SHP77 (cell line): ENCODE measurements around the gene SH3PXD2A.

ENCODE experiments used
- DNase-seq, 2 experiments: peaks; one replicate each; lab custom pipeline; 2025; lab: John Stamatoyannopoulos, UW

The SH3PXD2A gene

GRCh38 chr10:103855424-103855823 is at the start of gene SH3PXD2A:
SH3PXD2A (minus strand) TSS chr10:103855576; CDS start chr10:103855266, 310 bp downstream.
- DNase-seq: peak in 1 of 2 experiments; percentile 46

DNA sequence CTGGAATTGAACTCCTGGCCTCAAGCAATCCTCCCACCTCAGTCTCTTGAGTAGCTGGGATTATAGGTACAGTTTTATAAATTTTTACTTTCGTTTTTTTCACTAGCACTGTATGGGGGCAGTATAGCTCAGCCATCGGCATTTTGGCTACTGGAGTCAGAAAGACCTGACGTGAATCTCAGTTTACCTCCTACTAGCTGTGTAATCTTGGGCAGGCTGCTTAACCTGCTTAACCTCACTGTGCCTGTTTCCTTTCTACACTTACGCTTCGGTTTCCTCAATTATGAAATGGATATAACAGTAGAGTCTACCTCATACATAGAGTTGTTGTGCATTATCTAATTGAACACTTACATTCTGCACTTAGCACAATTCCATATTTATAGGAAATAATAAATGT is 45.9 kb upstream of the SH3PXD2A start:
- no peak for DNase-seq

DNA sequence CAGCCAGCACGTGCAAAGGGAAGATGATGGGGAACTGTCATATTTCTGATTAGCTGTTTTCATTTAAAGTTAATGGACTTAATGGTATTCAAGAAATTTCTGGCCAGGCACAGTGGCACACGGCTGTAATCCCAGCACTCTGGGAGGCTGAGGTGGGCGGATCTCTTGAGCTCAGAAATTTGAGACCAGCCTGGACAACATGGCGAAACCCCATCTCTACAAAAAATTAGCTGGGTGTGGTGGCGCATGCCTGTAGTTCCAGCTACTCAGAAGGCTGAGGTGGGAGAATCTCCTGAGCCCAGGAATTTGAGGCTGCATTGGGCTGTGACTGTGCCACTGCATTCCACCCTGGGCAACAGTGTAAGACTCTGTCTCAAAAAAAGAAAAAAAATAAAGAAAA is 43.9 kb upstream of the SH3PXD2A start:
- no peak for DNase-seq

DNA sequence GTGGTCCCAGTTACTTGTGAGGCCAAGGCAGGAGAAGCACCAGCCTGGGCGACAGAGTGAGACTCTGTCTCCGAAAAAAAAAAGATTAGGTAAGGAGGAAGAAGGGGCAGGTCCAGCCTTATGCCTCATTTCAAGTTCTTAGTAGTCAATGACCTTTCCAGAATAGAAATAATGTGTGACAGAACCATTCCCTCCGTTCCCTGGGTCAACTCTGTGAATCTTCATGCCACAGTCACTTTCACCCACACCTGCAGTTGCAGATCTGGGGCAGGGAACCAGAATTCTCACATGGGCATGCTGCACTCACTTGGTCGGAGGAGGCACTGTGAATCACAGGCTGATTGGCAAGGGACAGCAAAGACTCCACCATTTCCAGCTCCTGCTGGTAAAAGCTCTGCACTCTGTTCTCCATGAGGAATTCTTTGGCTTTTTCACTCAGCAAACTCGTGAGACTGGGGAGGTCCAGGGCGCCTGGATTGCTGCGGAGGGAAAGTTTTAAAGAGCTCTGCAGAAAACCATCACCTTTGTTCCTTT is 41.9 kb upstream of the SH3PXD2A start:
- DNase-seq: no peak

- no peak for DNase-seq
Observed at GRCh38 chr10:103896225-103896624, 40.8 kb upstream of the SH3PXD2A start.

DNA sequence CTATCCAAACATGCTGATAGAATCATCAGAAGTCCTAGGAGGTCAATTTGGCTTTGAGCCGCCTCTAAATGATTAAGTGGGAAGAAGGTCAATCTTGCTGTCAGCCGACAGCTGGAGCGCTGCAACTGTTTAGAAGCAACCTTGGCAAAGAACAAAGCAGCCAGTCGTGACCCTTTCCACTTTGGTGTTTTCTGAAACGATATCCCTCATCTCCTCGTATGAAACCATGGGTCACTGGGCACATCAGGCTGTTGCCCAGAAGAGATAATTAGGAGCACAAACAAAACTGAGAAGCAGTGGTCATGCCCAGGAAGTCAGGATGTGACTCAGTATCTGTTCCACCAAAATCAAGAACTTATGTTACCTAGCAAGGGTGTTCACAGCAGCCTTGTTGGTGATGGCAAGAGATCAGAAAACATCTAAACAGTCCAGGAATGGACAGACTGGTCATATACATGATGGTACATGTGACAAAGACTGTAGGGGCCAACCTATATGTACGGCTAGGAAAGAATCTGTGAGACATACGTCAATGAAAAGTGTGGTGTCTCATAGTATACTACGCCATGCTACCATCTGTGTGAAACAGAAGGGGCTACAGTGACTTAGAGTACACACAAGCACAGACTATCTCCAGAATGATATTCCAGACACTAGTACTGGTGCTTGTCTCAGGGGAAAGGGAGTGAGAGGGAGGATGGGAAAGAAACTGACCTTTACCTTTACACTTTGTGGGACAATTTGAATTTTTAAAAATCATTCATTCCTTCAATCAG is 40.2 kb upstream of the SH3PXD2A start:
- DNase-seq: no peak

DNA sequence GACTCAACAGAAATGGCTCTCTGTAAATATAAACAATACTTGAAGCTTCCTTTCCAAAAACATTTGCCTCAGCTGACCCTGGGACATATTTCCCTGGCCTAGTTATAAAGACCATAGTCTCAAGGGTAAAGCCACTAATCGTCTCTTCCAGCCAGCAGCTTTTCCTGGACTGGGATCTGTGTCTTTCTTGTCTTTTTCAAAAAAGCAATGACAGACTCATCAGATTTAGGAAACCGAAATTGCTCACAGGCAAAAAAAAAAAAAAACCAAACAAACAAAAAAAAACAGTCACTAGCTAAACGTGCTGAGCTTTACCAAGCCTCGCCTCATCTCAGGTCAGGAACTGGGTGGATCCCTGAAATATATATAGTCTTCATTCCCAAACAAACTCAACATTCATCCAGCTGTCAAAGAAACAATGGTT is 39.1 kb upstream of the SH3PXD2A start:
- no peak for DNase-seq

DNA sequence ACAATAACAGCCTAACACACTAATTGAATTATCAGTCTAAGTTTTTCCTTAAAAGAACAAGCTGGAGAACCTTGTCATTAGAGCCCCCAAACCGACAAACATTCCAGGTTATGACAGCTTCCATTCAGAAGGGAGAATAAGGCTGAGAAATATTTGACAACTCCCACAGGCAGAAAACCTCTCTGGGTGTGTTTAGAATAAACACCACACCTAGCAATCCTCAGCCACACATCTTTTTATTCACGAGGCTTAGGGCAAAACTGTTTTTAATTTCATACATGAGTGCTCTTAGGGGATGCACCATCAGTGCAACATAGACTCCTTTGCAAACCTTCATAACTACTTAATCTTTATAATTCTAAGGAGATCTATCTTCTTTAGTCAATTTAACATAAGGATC is 38.4 kb upstream of the SH3PXD2A start:
- no peak for DNase-seq

- DNase-seq: no peak
Observed at GRCh38 chr10:103892181-103892580, 36.8 kb upstream of the SH3PXD2A start.

DNA sequence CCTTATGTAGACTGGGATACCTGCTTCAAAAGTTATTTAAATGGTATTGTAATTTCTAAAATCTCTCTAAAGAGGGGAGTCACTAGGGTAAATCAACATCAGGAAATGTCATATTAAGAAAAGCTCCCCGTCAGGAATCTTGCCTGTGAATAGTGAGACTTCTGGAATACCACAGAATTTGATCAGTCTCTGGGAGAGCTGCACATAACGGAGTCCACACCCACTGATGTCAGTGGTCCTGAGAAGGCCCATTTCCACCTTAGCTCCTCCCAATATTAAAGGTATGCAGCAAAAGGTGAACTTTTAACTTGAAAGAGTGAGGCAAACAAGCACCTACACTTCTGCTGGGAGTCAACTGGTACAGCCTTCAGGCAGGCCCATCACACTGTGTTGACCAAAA is 35.3 kb upstream of the SH3PXD2A start:
- no peak for DNase-seq

DNA sequence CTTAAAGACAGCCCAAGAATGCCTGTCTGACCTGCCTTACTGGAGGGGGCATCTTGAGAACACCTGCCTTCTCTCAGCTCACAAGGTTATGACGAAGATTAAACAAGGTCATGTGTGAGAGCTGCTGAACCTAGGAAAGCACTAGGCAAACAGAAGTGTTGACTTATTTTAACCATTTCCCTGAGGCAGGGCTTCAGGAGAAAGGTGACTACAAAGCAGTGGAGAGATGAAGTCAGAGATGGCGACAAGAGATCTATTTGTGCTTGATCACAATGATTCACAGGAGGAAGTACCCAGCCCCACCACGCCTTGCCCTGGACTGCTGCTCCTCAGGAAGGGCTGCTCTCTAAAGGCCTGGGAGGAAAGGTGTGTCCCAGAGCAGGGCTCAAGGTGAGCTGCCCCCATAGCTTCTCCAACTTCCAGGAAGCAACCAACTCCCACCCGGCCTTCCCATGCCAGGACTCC is 34.9 kb upstream of the SH3PXD2A start:
- no peak for DNase-seq

DNA sequence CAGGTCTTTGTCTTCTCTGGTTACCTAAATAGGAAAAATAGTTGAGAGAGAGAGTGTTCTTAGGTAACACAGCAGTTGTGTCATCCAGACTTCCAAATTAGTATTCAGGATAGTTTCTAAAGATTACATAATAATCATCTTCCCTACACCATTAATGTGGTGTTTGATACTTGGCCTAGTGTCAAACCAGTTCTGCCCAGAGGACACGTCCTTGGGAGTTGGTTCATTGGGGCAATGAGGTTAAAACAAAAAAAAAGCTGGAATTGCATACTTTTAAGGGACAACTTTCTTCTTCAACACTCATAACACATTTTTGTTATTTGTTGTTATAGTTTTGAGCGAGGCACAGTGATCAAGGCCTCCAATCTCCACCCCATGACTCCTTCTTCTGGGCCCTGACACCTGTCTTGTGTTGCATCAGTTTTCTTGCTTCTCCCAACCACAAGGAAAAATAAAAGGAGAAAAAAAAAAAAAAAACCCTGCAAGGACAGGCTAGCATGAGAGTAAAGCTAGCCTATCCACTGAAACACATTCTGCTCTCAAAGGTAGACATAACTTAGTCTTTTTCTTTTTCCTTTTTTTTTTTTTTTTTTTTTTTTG is 33.8 kb upstream of the SH3PXD2A start:
- DNase-seq: no peak

DNA sequence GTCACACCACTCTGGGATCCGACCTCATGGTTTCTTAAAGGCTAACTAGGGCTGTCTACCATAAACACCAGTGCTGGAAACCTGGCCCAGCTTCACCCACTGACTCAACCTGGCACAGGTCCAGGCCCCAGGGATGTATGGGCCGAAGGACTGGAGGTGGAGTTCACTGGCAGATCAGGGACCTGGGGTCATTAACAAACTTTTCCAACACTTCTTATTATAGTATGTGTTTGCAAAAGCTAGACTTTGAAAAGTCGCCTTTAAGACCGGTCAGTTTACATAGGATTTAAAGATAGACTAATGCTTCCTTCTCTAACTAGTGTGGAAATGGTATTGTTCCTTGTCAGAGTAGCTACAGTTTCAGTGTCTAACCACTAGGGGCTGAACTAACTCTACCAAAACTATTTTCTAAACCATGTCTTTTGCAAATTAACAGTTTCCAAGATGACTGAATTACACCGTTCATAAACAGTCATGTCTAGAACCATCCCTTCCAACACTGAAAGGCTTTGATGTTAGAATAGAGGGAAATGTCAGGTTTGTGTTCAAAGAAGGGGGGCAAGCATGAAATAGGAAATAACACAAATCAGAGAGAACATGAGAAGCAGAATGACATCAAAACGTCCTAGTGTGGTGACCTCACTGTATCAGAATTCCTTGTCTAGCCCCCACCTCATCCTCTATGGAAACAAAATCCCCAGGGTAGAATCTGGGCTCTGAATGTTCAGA is 32.9 kb upstream of the SH3PXD2A start:
- DNase-seq: peak in 1 of 2 experiments; percentile 56

GRCh38 chr10:103885617-103886016 is 30.2 kb upstream of the SH3PXD2A start:
- DNase-seq: no peak

DNA sequence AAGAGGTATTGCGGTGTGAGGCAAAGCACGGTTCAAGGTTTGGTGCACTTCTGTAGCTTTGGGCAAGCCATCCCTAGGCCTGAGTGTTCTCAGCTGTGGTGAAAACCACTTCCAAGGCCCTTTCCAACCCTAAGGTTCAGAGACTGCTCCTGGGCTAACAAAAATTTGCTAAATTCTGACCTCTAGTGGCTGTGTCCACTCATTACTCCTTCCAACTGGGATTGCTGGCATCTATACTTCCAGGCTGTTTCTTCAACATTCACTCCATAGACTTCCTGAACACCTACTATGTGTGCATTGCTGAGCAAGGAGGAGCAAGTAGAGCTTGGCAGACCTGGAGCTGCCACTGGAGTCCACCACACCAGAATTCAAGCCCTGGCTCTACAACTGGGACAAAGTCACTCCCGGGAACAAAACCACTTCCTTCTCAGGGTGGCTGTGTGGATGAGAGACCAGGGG is 29.3 kb upstream of the SH3PXD2A start:
- peak; percentile 27 to 40 for DNase-seq

- no peak for DNase-seq
Observed at GRCh38 chr10:103882285-103883007, 27.1 kb upstream of the SH3PXD2A start.

DNA sequence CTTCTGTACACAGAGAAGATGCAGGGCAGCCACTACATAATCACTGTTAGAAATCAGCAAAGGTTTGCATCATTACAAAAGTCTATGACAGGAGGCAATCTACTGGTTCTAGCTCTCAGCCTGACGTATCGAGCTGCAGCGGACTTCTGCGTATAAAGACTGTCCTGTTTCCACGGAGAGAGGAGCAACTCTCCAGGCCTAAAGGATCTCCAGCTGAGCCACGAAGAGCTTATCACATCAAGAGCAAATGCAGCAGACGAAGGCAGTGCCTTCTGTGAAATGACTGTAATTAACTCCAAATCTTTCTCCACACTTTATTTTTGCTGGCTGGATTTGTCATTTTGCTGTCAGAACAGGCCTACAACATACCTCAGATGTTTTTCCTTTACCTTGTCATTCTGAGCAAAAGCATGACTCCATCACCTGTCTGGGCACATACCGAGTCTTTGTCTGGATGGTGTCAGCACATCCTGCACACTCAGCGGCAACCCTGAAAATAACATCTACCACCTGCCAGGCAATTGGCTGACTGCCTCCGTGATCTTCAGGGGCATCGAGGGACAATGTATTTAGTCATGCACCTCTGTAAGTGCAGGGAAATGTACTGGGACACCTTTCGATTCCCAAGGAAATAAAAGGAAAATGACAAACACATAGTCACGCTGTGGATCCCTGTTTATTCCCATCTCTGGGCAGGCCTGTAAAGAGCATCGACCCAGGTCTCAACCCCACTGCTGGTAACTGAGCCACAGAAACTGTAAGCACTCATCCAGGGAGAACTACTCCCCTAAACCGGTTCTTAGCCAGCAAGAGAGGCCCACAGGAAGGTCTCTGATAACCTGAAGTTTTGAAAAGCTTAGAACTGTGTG is 26.3 kb upstream of the SH3PXD2A start:
- DNase-seq: peak; percentile 53 to 60

- no peak for DNase-seq
Observed at GRCh38 chr10:103879831-103880230, 24.5 kb upstream of the SH3PXD2A start.

DNA sequence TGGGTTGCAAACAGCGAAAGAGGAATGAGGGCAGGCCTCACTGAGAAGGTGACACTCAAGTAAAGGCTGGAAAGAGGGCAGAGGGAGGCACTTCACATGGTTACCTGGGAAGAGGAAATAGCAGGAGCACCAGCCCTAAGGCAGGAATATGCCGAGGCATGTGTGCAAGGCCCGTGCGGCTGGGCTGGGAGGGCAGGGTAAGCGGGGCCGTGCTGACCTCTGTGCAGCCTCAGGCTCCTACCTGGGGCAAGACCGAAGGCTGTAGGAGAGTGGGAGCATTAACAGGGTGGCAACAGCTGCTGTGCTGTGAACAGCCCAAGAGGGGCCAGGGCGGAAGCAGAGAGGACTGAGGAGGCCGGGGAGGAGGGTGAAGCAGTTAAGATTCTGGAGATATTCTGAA is 24.0 kb upstream of the SH3PXD2A start:
- DNase-seq: no peak

GRCh38 chr10:103877861-103878260 is 22.5 kb upstream of the SH3PXD2A start:
- DNase-seq: no peak

GRCh38 chr10:103876155-103876554 is 20.8 kb upstream of the SH3PXD2A start:
- no peak for DNase-seq
